Loucy (cell line): ENCODE results near the gene PRXL2A.

Experiments used
- H2AFZ ChIP-seq: fragments of 200-600 bp; sonication (generic); 2 replicates; pipeline ENCODE4 v1.6.0; 2016; ENCODE audit warnings: antibody characterized with exemption, mild to moderate bottlenecking, low read length, moderate library complexity
- H3F3A ChIP-seq: fragments of 200-600 bp; 2 replicates; pipeline ENCODE4 v1.6.0; 2016; ENCODE audit warnings: antibody characterized with exemption, low read depth, mild to moderate bottlenecking
- H3K27me3 ChIP-seq: fragments of 200-600 bp; sonication (generic); 2 replicates; pipeline ENCODE4 v1.6.1; 2014; ENCODE audit warnings: low read length, mild to moderate bottlenecking; ENCODE audit not compliant: insufficient read depth, poor library complexity, severe bottlenecking
- H3K36me3 ChIP-seq: fragments of 200-600 bp; sonication (generic); 2 replicates; pipeline ENCODE4 v1.6.1; 2016; ENCODE audit warnings: low read length; ENCODE audit not compliant: insufficient read depth
- H3K4me1 ChIP-seq: fragments of 200-600 bp; sonication (generic); 2 replicates; pipeline ENCODE4 v1.5.1; 2014; ENCODE audit warnings: low read length, mild to moderate bottlenecking; ENCODE audit not compliant: insufficient read depth, poor library complexity, severe bottlenecking
- H3K4me2 ChIP-seq: fragments of 200-600 bp; sonication (generic); 2 replicates; pipeline ENCODE4 v1.6.0; 2014; ENCODE audit warnings: antibody characterized with exemption, low read length, low read depth, mild to moderate bottlenecking; ENCODE audit not compliant: poor library complexity, severe bottlenecking
- H3K4me3 ChIP-seq: fragments of 200-600 bp; sonication (generic); 2 replicates; pipeline ENCODE4 v1.5.1; 2014; ENCODE audit warnings: low read length, mild to moderate bottlenecking, mixed read lengths; ENCODE audit not compliant: poor library complexity, severe bottlenecking
- H3K79me2 ChIP-seq: fragments of 200-600 bp; sonication (generic); 2 replicates; pipeline ENCODE4 v1.6.1; 2014; ENCODE audit warnings: low read length; ENCODE audit not compliant: insufficient read depth
- H3K9ac ChIP-seq: fragments of 200-600 bp; sonication (generic); 2 replicates; pipeline ENCODE4 v1.6.0; 2014; ENCODE audit warnings: mild to moderate bottlenecking, low read depth, low read length, moderate library complexity; ENCODE audit not compliant: poor library complexity, severe bottlenecking
- H3K9me2 ChIP-seq: fragments of 200-600 bp; sonication (generic); replicated peaks from 2 replicates; pipeline ENCODE4 v1.6.1; 2016; ENCODE audit warnings: low read depth, low read length, mixed read lengths
- H3K9me3 ChIP-seq: fragments of 200-600 bp; sonication (generic); 2 replicates; pipeline ENCODE4 v1.6.1; 2014; ENCODE audit warnings: mild to moderate bottlenecking, antibody characterized with exemption, low read length, low read depth; ENCODE audit not compliant: insufficient read depth
- H4K20me1 ChIP-seq: fragments of 200-600 bp; sonication (generic); 2 replicates; pipeline ENCODE4 v1.6.0; 2014; ENCODE audit warnings: antibody characterized with exemption, low read length, mild to moderate bottlenecking; ENCODE audit not compliant: insufficient read depth, poor library complexity, severe bottlenecking
- EZH2phosphoT487 ChIP-seq: fragments of 200-600 bp; IDR thresholded peaks from 2 replicates; pipeline ENCODE4 v1.6.1; 2018; ENCODE audit warnings: antibody characterized with exemption, mild to moderate bottlenecking, moderate library complexity, borderline replicate concordance
- TF ChIP-seq, protein P1 (sequence below): fragments of 200-600 bp; sonication (generic); conservative IDR thresholded peaks from 2 replicates; pipeline ENCODE4 v1.5.1; 2014; ENCODE audit warnings: mild to moderate bottlenecking, antibody characterized with exemption, low read length

Gene PRXL2A

DNA sequence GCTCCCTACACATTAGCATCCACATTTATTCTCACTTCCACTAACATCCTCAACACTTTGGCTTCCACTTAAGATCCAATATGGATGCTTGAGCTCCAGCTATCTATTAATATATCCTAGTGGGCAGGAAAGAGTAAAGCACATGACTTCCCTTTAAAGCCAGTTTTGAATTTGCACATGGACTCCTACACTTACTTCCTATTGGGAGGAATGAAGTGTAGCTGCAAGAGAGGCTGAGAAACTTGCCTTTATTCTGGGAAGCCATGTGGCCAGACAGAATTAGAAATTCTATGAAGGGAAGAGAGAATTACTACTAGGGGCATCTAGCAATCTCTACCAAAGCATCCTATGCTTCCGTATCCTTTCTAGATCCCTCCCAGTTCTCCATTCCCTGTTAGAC, 42.8 kb downstream of the PRXL2A start:
- Histone ChIP-seq H3K4me2 (no peak overlapping the region), H4K20me1 (peaks cover 13% of the 10 kb centered on the region), H3K27me3 (no peaks in the 10 kb centered on the region), H3K9ac (no peak overlapping the region), H3K4me3 (no peak overlapping the region), H2AFZ (no peak overlapping the region), H3K9me3 (no peaks in the 10 kb centered on the region), H3K9me2 (no peaks in the 10 kb centered on the region), H3K4me1 (peaks cover 10% of the 10 kb centered on the region), H3F3A (peaks cover 15% of the 10 kb centered on the region; the same call in 1 of the 2 replicates), H3K79me2 (peaks cover 15% of the 10 kb centered on the region), H3K36me3 (no peaks in the 10 kb centered on the region)
- TF ChIP-seq, protein P1, sequence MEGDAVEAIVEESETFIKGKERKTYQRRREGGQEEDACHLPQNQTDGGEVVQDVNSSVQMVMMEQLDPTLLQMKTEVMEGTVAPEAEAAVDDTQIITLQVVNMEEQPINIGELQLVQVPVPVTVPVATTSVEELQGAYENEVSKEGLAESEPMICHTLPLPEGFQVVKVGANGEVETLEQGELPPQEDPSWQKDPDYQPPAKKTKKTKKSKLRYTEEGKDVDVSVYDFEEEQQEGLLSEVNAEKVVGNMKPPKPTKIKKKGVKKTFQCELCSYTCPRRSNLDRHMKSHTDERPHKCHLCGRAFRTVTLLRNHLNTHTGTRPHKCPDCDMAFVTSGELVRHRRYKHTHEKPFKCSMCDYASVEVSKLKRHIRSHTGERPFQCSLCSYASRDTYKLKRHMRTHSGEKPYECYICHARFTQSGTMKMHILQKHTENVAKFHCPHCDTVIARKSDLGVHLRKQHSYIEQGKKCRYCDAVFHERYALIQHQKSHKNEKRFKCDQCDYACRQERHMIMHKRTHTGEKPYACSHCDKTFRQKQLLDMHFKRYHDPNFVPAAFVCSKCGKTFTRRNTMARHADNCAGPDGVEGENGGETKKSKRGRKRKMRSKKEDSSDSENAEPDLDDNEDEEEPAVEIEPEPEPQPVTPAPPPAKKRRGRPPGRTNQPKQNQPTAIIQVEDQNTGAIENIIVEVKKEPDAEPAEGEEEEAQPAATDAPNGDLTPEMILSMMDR: no peak
- TF ChIP-seq EZH2phosphoT487: no peak

DNA sequence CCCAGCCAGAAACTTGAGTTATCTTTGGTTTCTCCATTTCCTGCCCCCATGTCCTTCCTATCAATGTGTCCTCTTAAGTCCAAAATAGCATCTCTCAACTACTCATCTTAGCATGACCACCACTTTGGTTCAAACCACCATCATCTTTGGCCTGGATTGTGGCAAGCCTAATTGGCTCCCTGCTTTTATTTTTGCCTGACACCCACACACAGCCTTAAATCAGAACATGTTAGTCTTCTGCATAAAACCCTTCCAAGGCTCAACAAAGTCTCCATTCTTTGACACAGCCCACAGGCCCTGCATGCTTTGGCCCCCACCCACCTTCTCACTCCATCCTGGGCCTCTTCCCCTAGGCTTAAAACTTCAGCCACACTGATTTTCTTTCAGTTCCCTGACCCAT, 43.7 kb downstream of the PRXL2A start:
- Histone ChIP-seq H3K4me3 (no peak overlapping the region), H3K9me2 (no peaks in the 10 kb centered on the region), H3K27me3 (no peaks in the 10 kb centered on the region), H3K79me2 (peaks cover 25% of the 10 kb centered on the region), H3K9ac (no peak overlapping the region), H3K4me2 (no peak overlapping the region), H2AFZ (no peak overlapping the region), H3K9me3 (no peaks in the 10 kb centered on the region), H3F3A (peaks cover 15% of the 10 kb centered on the region; the same call in 1 of the 2 replicates), H4K20me1 (peaks cover 17% of the 10 kb centered on the region), H3K36me3 (no peaks in the 10 kb centered on the region), H3K4me1 (peaks cover 14% of the 10 kb centered on the region)
- no peak for TF ChIP-seq EZH2phosphoT487

DNA sequence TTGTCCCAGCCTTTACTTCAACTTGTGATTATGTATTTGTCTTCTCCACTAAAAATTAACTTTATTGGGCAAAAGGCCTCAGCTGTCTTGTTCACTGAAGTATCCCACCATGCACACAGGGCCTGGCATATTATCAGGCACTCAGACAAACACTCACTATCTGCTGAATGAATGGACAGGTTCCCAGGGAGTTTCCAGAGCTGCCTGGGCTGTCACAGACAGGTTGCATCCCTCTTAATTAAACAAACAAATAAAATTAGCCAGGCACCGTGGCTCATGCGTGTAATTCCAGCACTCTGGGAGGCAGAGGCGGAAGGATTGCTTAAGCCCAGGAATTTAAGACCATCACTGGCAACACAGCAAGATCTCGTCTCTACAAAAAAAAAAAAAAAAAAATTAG, 44.3 kb downstream of the PRXL2A start:
- Histone ChIP-seq H4K20me1 (peaks cover 20% of the 10 kb centered on the region), H3K36me3 (no peaks in the 10 kb centered on the region), H3K9me2 (no peaks in the 10 kb centered on the region), H3K4me3 (no peak overlapping the region), H2AFZ (no peak overlapping the region), H3K27me3 (no peaks in the 10 kb centered on the region), H3K9me3 (no peaks in the 10 kb centered on the region), H3K4me1 (peaks cover 18% of the 10 kb centered on the region), H3K9ac (no peak overlapping the region), H3F3A (peaks cover 15% of the 10 kb centered on the region; the same call in 1 of the 2 replicates), H3K79me2 (peaks cover 30% of the 10 kb centered on the region), H3K4me2 (no peak overlapping the region)
- no peak for TF ChIP-seq EZH2phosphoT487
- TF ChIP-seq, protein P1: no peak
